Effector memory CD8-positive, alpha-beta T cell (primary cell): Measurements from ENCODE around the gene KLHL14.
A peak's percentile ranks its signal among the peaks of the same experiment; 100 is the strongest.

Experiments
- ATAC-seq: fragments of 150-1000 bp; cut with Tn5 transposase; replicated peaks from 2 replicates; pipeline ENCODE4 v1.10.0; 2021; ENCODE audit warnings: mild to moderate bottlenecking, moderate library complexity
- DNase-seq, 3 experiments: peaks; one replicate each; pipeline ENCODE4 v3.0.0; 2021
- H3K27ac Mint-ChIP-seq, 2 donors: one replicate each; pipeline ENCODE4 v1.8.0; 2022; ENCODE audit warnings: mild to moderate bottlenecking in 2 of 2, mixed read lengths in 2 of 2, moderate library complexity in 2 of 2
- H3K27me3 Mint-ChIP-seq, 2 donors: one replicate each; pipeline ENCODE4 v1.8.0; 2022; ENCODE audit warnings: mixed read lengths in 2 of 2
- H3K36me3 Mint-ChIP-seq: one replicate; pipeline ENCODE4 v1.8.0; 2022; ENCODE audit warnings: mild to moderate bottlenecking, moderate library complexity, mixed read lengths; ENCODE audit not compliant: insufficient read depth
- H3K4me1 Mint-ChIP-seq, 2 donors: one replicate each; pipeline ENCODE4 v1.8.0; 2022; ENCODE audit warnings: low read depth in 2 of 2, mixed read lengths in 2 of 2
- H3K4me3 Mint-ChIP-seq, 2 donors: one replicate each; pipeline ENCODE4 v1.8.0; 2022; ENCODE audit warnings: mild to moderate bottlenecking in 2 of 2, mixed read lengths in 2 of 2, moderate library complexity in 2 of 2
- H3K9me3 Mint-ChIP-seq, 2 donors: one replicate each; pipeline ENCODE4 v1.8.0; 2022; ENCODE audit warnings: mixed read lengths in 2 of 2

The KLHL14 gene

GRCh38 chr18:32724071-32724749, 48.6 kb downstream of the KLHL14 start:
- H3K4me3 Mint-ChIP-seq = no peak overlapping the region
- peaks cover 0 to 12% of the 10 kb centered on the region in 2 donors for H3K27me3 Mint-ChIP-seq
- ATAC-seq = no peak
- no peak overlapping the region for H3K27ac Mint-ChIP-seq
- H3K36me3 Mint-ChIP-seq = no peaks in the 10 kb centered on the region
- peaks cover 5 to 8% of the 10 kb centered on the region in 2 donors for H3K4me1 Mint-ChIP-seq
- peaks cover 2 to 8% of the 10 kb centered on the region in 2 donors for H3K9me3 Mint-ChIP-seq
- no peak for DNase-seq

- no peaks in the 10 kb centered on the region for H3K4me1 Mint-ChIP-seq
- no peaks in the 10 kb centered on the region for H3K36me3 Mint-ChIP-seq
- no peak overlapping the region for H3K4me3 Mint-ChIP-seq
- ATAC-seq (no peak), DNase-seq (no peak)
- no peak overlapping the region for H3K27ac Mint-ChIP-seq
- H3K27me3 Mint-ChIP-seq = peaks cover 0 to 12% of the 10 kb centered on the region in 2 donors
- H3K9me3 Mint-ChIP-seq = peaks cover 2 to 8% of the 10 kb centered on the region in 2 donors
Observed at GRCh38 chr18:32722279-32722678, 50.5 kb downstream of the KLHL14 start.

GRCh38 chr18:32717126-32717525, 55.7 kb downstream of the KLHL14 start:
- ATAC-seq (no peak), DNase-seq (no peak)
- Mint-ChIP-seq H3K27ac (no peak overlapping the region), H3K4me1 (no peaks in the 10 kb centered on the region), H3K36me3 (no peaks in the 10 kb centered on the region), H3K4me3 (no peak overlapping the region), H3K9me3 (peaks cover 2 to 5% of the 10 kb centered on the region in 2 donors), H3K27me3 (peaks cover 0 to 10% of the 10 kb centered on the region in 2 donors)

DNA sequence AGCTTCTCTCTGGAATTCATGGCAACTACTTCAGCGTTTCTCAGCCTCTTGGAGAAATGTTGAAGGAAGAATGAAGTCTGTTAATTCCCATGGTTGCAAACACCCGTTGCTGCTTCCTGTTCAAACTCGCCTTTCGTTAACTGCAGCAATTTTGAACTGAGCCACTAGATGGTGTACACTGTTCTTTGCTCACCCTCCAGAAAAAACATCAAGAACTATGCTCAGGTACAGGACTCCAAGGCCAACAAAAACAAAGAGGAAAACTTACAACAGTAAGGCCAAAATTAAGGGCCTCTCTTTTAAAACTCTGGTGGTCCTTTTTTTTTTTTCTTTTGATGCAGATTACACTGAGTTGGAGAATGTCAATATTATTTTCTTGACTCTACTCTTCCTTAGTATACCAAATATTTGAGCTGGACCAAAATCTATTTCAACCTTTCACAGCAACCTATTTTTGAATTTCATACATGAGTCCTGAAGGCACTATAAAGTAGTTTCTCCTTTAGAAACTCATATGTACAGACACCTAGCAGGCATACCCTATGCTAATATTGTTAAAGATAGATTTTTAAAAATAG, 58.2 kb downstream of the KLHL14 start:
- Mint-ChIP-seq H3K36me3 (no peaks in the 10 kb centered on the region), H3K9me3 (no peaks in the 10 kb centered on the region), H3K4me1 (no peaks in the 10 kb centered on the region), H3K27me3 (peaks cover 0 to under 1% of the 10 kb centered on the region in 2 donors), H3K4me3 (no peak overlapping the region), H3K27ac (no peak overlapping the region)
- peak; percentile 50 for ATAC-seq
- DNase-seq = peak in 2 of 3 experiments; percentile 2 to 17

GRCh38 chr18:32712860-32713259, 60.0 kb downstream of the KLHL14 start:
- DNase-seq (no peak), ATAC-seq (no peak)
- Mint-ChIP-seq H3K4me1 (no peaks in the 10 kb centered on the region), H3K4me3 (no peak overlapping the region), H3K9me3 (no peaks in the 10 kb centered on the region), H3K27me3 (no peaks in the 10 kb centered on the region), H3K27ac (no peak overlapping the region), H3K36me3 (no peaks in the 10 kb centered on the region)

- ATAC-seq = no peak
- Mint-ChIP-seq H3K4me1 (no peaks in the 10 kb centered on the region), H3K27me3 (no peaks in the 10 kb centered on the region), H3K4me3 (no peak overlapping the region), H3K36me3 (no peaks in the 10 kb centered on the region), H3K9me3 (no peaks in the 10 kb centered on the region), H3K27ac (no peak overlapping the region)
- no peak for DNase-seq
Observed at GRCh38 chr18:32711862-32712261, 61.0 kb downstream of the KLHL14 start.

DNA sequence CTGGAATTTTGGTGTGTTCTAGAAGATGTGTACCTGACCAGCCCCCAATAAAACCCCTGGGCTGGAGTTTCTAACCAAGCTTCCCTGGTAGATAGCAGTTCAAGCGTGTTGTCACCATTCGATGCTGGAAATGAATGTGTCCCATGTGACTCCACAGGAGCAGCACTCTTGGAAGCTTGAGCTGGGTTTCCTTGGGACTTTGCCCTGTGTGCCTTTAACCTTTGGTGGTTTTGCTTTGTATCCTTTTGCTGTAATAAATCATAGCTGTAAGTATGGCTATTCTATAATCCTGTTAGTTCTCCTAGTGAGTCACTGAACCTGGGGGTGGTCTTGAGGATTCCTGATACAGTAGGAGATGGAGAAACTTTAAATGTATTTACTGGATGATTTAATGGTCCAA, 65.2 kb downstream of the KLHL14 start:
- no peaks in the 10 kb centered on the region for H3K27me3 Mint-ChIP-seq
- H3K9me3 Mint-ChIP-seq = no peaks in the 10 kb centered on the region
- no peaks in the 10 kb centered on the region for H3K4me1 Mint-ChIP-seq
- no peak for ATAC-seq
- H3K36me3 Mint-ChIP-seq = no peaks in the 10 kb centered on the region
- H3K27ac Mint-ChIP-seq = no peak overlapping the region
- no peak for DNase-seq
- H3K4me3 Mint-ChIP-seq = no peak overlapping the region

- ATAC-seq = no peak
- Mint-ChIP-seq H3K4me1 (no peaks in the 10 kb centered on the region), H3K9me3 (no peaks in the 10 kb centered on the region), H3K27me3 (no peaks in the 10 kb centered on the region), H3K27ac (no peak overlapping the region), H3K36me3 (no peaks in the 10 kb centered on the region), H3K4me3 (no peak overlapping the region)
- no peak for DNase-seq
Observed at GRCh38 chr18:32707147-32707546, 65.7 kb downstream of the KLHL14 start.

DNA sequence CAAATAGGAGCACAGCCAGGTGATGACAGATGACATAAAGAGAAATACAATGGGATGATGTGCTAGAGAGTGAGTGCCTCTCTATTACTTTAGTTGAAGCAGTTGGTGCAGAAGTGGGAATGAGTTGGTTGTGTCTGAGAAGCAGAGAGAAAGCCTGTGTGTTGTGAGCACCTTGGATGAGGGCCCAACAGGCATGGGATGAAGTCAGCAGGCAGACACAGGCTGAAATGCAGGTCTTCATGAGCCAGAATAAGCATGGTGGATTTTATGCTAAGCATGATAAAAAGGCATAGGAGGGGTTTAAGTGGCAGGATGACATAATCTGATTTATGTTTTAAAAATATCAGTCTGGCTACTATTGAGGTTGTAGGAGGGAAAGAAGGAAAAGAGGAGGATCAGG, 71.5 kb downstream of the KLHL14 start:
- no peaks in the 10 kb centered on the region for H3K9me3 Mint-ChIP-seq
- no peak overlapping the region for H3K27ac Mint-ChIP-seq
- no peaks in the 10 kb centered on the region for H3K36me3 Mint-ChIP-seq
- H3K4me3 Mint-ChIP-seq = no peak overlapping the region
- no peaks in the 10 kb centered on the region for H3K4me1 Mint-ChIP-seq
- ATAC-seq (no peak), DNase-seq (no peak)
- no peaks in the 10 kb centered on the region for H3K27me3 Mint-ChIP-seq

GRCh38 chr18:32698153-32698552, 74.7 kb downstream of the KLHL14 start:
- Mint-ChIP-seq H3K27ac (no peak overlapping the region), H3K4me1 (no peaks in the 10 kb centered on the region), H3K27me3 (no peaks in the 10 kb centered on the region), H3K9me3 (no peaks in the 10 kb centered on the region), H3K36me3 (no peaks in the 10 kb centered on the region), H3K4me3 (no peak overlapping the region)
- DNase-seq = no peak
- ATAC-seq = no peak

GRCh38 chr18:32696376-32696775, 76.4 kb downstream of the KLHL14 start:
- DNase-seq = no peak
- ATAC-seq = no peak
- no peaks in the 10 kb centered on the region for H3K27me3 Mint-ChIP-seq
- no peak overlapping the region for H3K4me3 Mint-ChIP-seq
- H3K36me3 Mint-ChIP-seq = no peaks in the 10 kb centered on the region
- no peak overlapping the region for H3K27ac Mint-ChIP-seq
- H3K9me3 Mint-ChIP-seq = no peaks in the 10 kb centered on the region
- no peaks in the 10 kb centered on the region for H3K4me1 Mint-ChIP-seq

DNA sequence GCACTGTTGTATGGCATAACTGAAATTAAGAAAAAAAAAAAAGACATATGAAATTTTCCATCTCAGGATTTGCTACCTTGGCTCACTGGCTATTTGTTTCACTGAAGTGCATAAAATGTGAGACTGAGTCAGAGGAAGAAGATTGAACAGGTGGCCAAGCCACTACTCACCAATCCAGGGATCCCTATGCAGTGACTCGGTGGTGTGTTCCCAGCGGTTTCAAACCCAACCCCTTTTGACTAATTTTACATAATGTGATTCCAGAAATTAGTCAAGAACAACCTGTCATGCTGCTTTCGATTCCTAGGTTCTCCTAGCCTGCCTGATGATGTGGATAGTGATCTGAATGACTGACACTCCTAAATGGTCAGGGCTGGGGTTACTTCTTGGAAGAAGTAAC, 77.3 kb downstream of the KLHL14 start:
- Mint-ChIP-seq H3K9me3 (no peaks in the 10 kb centered on the region), H3K4me1 (no peaks in the 10 kb centered on the region), H3K4me3 (no peak overlapping the region), H3K27ac (no peak overlapping the region), H3K36me3 (no peaks in the 10 kb centered on the region), H3K27me3 (no peaks in the 10 kb centered on the region)
- ATAC-seq (no peak), DNase-seq (no peak)

DNA sequence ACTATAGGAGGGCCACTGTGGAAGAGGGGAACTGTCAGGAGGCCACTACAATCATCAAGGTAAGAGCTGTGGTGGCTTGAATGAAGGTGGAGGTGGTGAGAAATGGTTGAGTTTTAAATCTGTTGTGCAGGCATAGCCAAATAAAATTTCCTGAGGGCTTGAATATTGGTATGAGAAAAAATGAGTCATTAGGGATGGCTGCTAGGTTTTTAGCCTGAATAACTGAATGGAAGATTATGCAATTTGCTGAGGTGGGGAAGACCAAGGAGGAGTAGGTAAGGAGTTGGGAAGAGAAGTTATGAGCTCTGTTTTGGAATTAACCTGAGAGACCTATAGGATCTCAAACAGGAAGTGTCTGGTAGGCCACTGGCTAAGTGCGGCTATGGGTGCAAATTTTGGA, 84.0 kb downstream of the KLHL14 start:
- Mint-ChIP-seq H3K27ac (no peak overlapping the region), H3K9me3 (no peaks in the 10 kb centered on the region), H3K4me1 (no peaks in the 10 kb centered on the region), H3K27me3 (no peaks in the 10 kb centered on the region), H3K36me3 (no peaks in the 10 kb centered on the region), H3K4me3 (no peak overlapping the region)
- ATAC-seq = no peak
- DNase-seq = no peak

- ATAC-seq = no peak
- Mint-ChIP-seq H3K9me3 (no peaks in the 10 kb centered on the region), H3K27ac (no peak overlapping the region), H3K27me3 (no peaks in the 10 kb centered on the region), H3K4me1 (no peaks in the 10 kb centered on the region), H3K4me3 (no peak overlapping the region), H3K36me3 (no peaks in the 10 kb centered on the region)
- no peak for DNase-seq
Observed at GRCh38 chr18:32684940-32685339, 87.9 kb downstream of the KLHL14 start.
